DND-41 (cell line): Measurements from ENCODE around the gene FOXN3.

Experiments
- CTCF ChIP-seq: IDR thresholded peaks from 2 replicates; pipeline ENCODE4 v1.5.1; 2012; ENCODE audit warnings: borderline replicate concordance, low read length, moderate library complexity, mild to moderate bottlenecking; ENCODE audit not compliant: poor library complexity, severe bottlenecking; ENCODE audit errors: extremely low read depth
- EZH2 ChIP-seq: IDR thresholded peaks from 3 replicates; pipeline ENCODE4 v1.6.1; 2012; ENCODE audit warnings: borderline replicate concordance, low read depth, mild to moderate bottlenecking, moderate library complexity, low read length, inconsistent platforms; ENCODE audit not compliant: severe bottlenecking

GRCh38 chr14:89167705-89168104 lies 249.3 kb downstream of the FOXN3 start:
- TF ChIP-seq CTCF (no peak), EZH2 (no peak)
